Left hindlimb (tissue), 1 donor: ENCODE results near the gene ASTL.
"Not testable (repeated sequence)": the region's sequence is repeated elsewhere in the genome, so short reads cannot be mapped to it uniquely, and the experiment has no call there.

ENCODE experiments used
- DNase-seq: peaks from one replicate; pipeline ENCODE4 v3.0.0-alpha.2; 2018

ASTL gene

GRCh38 chr2:96138179-96139145, at the start of gene ASTL:
Gene ASTL (minus strand): TSS chr2:96138502. CDS start chr2:96138436, 66 bp downstream.
- peak; percentile 37 for DNase-seq

GRCh38 chr2:96186562-96186961, 48.3 kb upstream of the ASTL start:
- DNase-seq = no peak

GRCh38 chr2:96185516-96185915, 47.2 kb upstream of the ASTL start:
- no peak for DNase-seq

- DNase-seq = no peak
Measured at GRCh38 chr2:96184989-96185388, 46.7 kb upstream of the ASTL start.

GRCh38 chr2:96184188-96184587, 45.9 kb upstream of the ASTL start:
- DNase-seq = no peak

- no peak for DNase-seq
Measured at GRCh38 chr2:96181529-96181928, 43.2 kb upstream of the ASTL start.

- DNase-seq = no peak
Measured at GRCh38 chr2:96180521-96180920, 42.2 kb upstream of the ASTL start.

GRCh38 chr2:96180002-96180401, 41.7 kb upstream of the ASTL start:
- no peak for DNase-seq

- DNase-seq = no peak
Measured at GRCh38 chr2:96176661-96177060, 38.4 kb upstream of the ASTL start.

GRCh38 chr2:96175951-96176350, 37.6 kb upstream of the ASTL start:
- no peak for DNase-seq

GRCh38 chr2:96174251-96175144, 36.2 kb upstream of the ASTL start:
- peak; percentile 62 for DNase-seq

GRCh38 chr2:96171831-96172230, 33.5 kb upstream of the ASTL start:
- no peak for DNase-seq

- no peak for DNase-seq
Measured at GRCh38 chr2:96170626-96171025, 32.3 kb upstream of the ASTL start.

- DNase-seq = no peak
Measured at GRCh38 chr2:96169868-96170507, 31.7 kb upstream of the ASTL start.

GRCh38 chr2:96167407-96168013, 29.2 kb upstream of the ASTL start:
- no peak for DNase-seq

- DNase-seq = no peak
Measured at GRCh38 chr2:96164459-96165184, 26.3 kb upstream of the ASTL start.

GRCh38 chr2:96163768-96164429, 25.6 kb upstream of the ASTL start:
- peak; percentile 62 for DNase-seq

- DNase-seq = no peak
Measured at GRCh38 chr2:96163415-96163767, 25.1 kb upstream of the ASTL start.

GRCh38 chr2:96161898-96162297, 23.6 kb upstream of the ASTL start:
- no peak for DNase-seq

GRCh38 chr2:96160366-96160765, 22.1 kb upstream of the ASTL start:
- not testable (repeated sequence) for DNase-seq

- DNase-seq = no peak
Measured at GRCh38 chr2:96159084-96159830, 21.0 kb upstream of the ASTL start.
